ENCODE data around the gene DMRTC2. TPM values are rescaled to one million over a fixed set of nuclear protein-coding genes. Genes with fewer than 3 reads are reported as not detected.

DMRTC2 gene
- total RNA-seq: not detected

GRCh38 chr19:41845001-41845050 lies at the start of gene DMRTC2:
DMRTC2 (plus strand) TSS chr19:41845042; CDS start chr19:41847429, 2,387 bp downstream.

GRCh38 chr19:41796362-41796761 lies 48.5 kb upstream of the DMRTC2 start, which contains the start of gene CEACAM3:
CEACAM3 (plus strand) TSS chr19:41796587; CDS start chr19:41796678, 91 bp downstream.

GRCh38 chr19:41844601-41845000 lies 241 bp upstream of the DMRTC2 start, which contains the start of gene LYPD4:
LYPD4 (minus strand) TSS chr19:41844683; CDS start chr19:41839285, 5,398 bp downstream.

GRCh38 chr19:41859618-41860418 lies 15.0 kb downstream of the DMRTC2 start, which contains the start of gene RPS19:
RPS19 (plus strand) TSS chr19:41860255; CDS start chr19:41860775, 520 bp downstream.

GRCh38 chr19:41876847-41877832 lies 32.3 kb downstream of the DMRTC2 start, which contains the start of gene CD79A:
CD79A (plus strand) TSS chr19:41877279; CDS start chr19:41877305, 26 bp downstream.

GRCh38 chr19:41882568-41883462 lies 38.0 kb downstream of the DMRTC2 start, which contains the start of gene ARHGEF1:
ARHGEF1 (plus strand) TSS chr19:41883184; CDS start chr19:41888083, 4,899 bp downstream.

Other genes starting within 250 kb of the DMRTC2 start
- 0.44 TPM for gene CEACAM4, start 218.0 kb upstream of the DMRTC2 start, total RNA-seq
- 3.4 TPM for gene CEACAM7, start 156.8 kb upstream of the DMRTC2 start, total RNA-seq
- 0.49 TPM for gene CEACAM5, start 136.4 kb upstream of the DMRTC2 start, total RNA-seq
- 20.6 TPM for gene CEACAM6, start 89.5 kb upstream of the DMRTC2 start, total RNA-seq
- 1.9 TPM for gene CEACAM3, start 48.5 kb upstream of the DMRTC2 start, total RNA-seq
- gene LYPD4, start 359 bp upstream of the DMRTC2 start, total RNA-seq: not detected
- 297 TPM for gene RPS19, start 15.2 kb downstream of the DMRTC2 start, total RNA-seq
- 0.99 TPM for gene CD79A, start 32.2 kb downstream of the DMRTC2 start, total RNA-seq
- 49.4 TPM for gene ARHGEF1, start 38.1 kb downstream of the DMRTC2 start, total RNA-seq
- not detected for gene ERFL, start 83.4 kb downstream of the DMRTC2 start, total RNA-seq
- gene RABAC1, start 114.3 kb downstream of the DMRTC2 start, total RNA-seq: 57.5 TPM
- 243 TPM for gene ATP1A3, start 149.2 kb downstream of the DMRTC2 start, total RNA-seq
- 21.4 TPM for gene GRIK5, start 225.2 kb downstream of the DMRTC2 start, total RNA-seq
- 21.3 TPM for gene ZNF574, start 231.1 kb downstream of the DMRTC2 start, total RNA-seq

Measured in camera-type eye (tissue), 1 donor.